ENCODE data around the gene RELL1. TPM values are rescaled to one million over a fixed set of nuclear protein-coding genes. Genes with fewer than 3 reads are reported as not detected.

The RELL1 gene
- total RNA-seq, 1 donor from 2014 or later: 21.0 TPM

GRCh38 chr4:37656649-37657048 lies 29.5 kb downstream of the RELL1 start:
- Mint-ChIP-seq H3K36me3 (ENCODE audit: low read depth) (peaks cover 46% of the 10 kb centered on the region), H3K4me3 (no peak overlapping the region), H3K27ac (no peak overlapping the region), H3K27me3 (ENCODE audit: insufficient read depth) (no peaks in the 10 kb centered on the region), H3K4me1 (ENCODE audit: low read depth) (peaks cover 38% of the 10 kb centered on the region), H3K9me3 (peaks cover 30% of the 10 kb centered on the region)
- DNase-seq (ENCODE audit: low spot score): no peak
- intact Hi-C loops (cut with micrococcal nuclease): no loop called here

DNA sequence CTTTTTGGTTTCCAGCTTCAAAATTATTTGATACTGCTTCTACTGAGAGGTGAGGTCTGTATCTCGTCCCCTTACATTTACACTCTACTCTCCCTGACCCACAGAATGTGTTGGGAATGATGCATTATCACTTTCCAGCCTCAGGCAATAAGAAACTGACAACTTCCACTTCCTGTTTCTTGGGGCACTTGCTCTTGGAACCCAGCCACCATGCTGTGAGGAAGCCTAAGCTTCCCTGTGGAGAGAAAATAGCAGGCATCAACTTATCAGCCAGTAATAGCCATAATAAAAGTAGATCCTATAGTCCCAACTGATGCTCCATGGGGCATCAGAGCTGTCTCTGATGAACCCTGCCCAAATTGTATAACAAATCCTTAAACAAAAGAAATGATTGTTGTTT lies 32.6 kb downstream of the RELL1 start:
- no peaks in the 10 kb centered on the region for H3K27me3 Mint-ChIP-seq (ENCODE audit: insufficient read depth)
- H3K4me1 Mint-ChIP-seq (ENCODE audit: low read depth): peaks cover 34% of the 10 kb centered on the region
- H3K4me3 Mint-ChIP-seq: no peak overlapping the region
- H3K27ac Mint-ChIP-seq: no peak overlapping the region
- peaks cover 47% of the 10 kb centered on the region for H3K36me3 Mint-ChIP-seq (ENCODE audit: low read depth)
- no peak for DNase-seq (ENCODE audit: low spot score)
- H3K9me3 Mint-ChIP-seq: peaks cover 23% of the 10 kb centered on the region
- intact Hi-C loops (cut with micrococcal nuclease): no loop called here

DNA sequence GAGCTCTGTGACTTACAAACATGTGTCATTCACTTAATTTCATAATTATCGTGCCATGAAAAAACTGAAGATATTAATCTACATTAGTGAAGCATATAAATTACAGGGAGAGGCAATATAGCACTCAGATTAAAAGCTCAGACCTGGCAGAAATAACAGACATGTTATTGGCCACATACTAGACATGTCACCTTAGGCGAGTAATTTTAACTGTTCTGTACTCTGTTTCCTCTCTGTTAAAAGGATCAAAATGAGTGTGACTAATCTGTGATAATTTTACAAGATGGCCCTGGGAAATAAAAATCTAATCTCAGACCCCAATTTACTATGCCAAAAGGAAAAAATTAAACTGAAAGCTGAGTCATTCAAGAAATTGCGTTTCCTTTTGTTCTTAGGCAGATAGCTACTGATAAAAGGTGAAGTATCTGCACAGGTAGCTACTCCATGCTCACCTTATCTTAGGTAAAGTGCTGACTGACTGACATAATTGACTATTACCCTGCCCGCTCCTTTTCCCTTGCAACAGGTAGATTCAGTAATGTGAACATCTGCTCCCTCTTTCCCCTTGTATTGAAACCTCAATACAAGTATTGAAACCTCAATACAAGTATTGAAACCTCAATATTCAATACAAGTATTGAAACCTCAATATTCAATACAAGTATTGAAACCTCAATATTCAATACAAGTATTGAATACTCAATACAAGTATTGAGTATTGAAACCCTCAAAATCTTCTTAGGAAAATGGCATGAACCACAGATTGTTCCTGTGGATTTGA lies 33.2 kb downstream of the RELL1 start:
- peaks cover 41% of the 10 kb centered on the region for H3K4me1 Mint-ChIP-seq (ENCODE audit: low read depth)
- H3K36me3 Mint-ChIP-seq (ENCODE audit: low read depth): peaks cover 52% of the 10 kb centered on the region
- H3K27me3 Mint-ChIP-seq (ENCODE audit: insufficient read depth): no peaks in the 10 kb centered on the region
- H3K4me3 Mint-ChIP-seq: no peak overlapping the region
- intact Hi-C loops (cut with micrococcal nuclease): no loop called here
- peaks cover 23% of the 10 kb centered on the region for H3K9me3 Mint-ChIP-seq
- DNase-seq (ENCODE audit: low spot score): no peak
- no peak overlapping the region for H3K27ac Mint-ChIP-seq

DNA sequence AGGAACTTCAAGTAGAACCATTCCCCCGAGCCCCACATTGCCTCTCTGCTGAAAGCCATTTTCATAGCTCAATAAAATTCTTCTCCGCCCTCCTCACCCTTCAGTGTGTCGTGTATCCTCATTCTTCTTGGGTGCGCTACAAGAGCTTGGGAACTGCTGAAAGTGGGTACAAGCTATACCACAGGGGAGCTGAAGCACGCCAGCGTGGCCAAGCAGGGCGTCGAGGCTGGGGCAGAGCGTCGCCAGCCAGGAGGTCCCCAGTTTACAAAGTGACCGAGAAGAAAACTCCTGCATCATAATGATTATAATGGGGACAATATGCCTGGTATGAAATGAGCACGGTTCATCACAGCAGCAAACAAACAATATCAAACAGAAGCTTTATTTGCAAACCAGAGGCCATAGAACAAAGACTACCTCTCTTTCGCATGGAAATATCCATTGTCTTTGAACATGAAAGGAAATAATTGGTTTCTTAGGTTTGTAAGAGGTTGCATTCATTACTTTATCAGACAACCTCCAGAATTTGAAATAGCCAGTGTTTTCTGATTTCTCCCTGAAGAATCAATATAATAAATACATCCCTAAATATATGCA lies 34.3 kb downstream of the RELL1 start:
- DNase-seq (ENCODE audit: low spot score): no peak
- intact Hi-C loops (cut with micrococcal nuclease): no loop called here
- H3K4me1 Mint-ChIP-seq (ENCODE audit: low read depth): peaks cover 43% of the 10 kb centered on the region
- peaks cover 17% of the 10 kb centered on the region for H3K9me3 Mint-ChIP-seq
- H3K27ac Mint-ChIP-seq: no peak overlapping the region
- no peak overlapping the region for H3K4me3 Mint-ChIP-seq
- H3K36me3 Mint-ChIP-seq (ENCODE audit: low read depth): peaks cover 53% of the 10 kb centered on the region
- H3K27me3 Mint-ChIP-seq (ENCODE audit: insufficient read depth): no peaks in the 10 kb centered on the region

DNA sequence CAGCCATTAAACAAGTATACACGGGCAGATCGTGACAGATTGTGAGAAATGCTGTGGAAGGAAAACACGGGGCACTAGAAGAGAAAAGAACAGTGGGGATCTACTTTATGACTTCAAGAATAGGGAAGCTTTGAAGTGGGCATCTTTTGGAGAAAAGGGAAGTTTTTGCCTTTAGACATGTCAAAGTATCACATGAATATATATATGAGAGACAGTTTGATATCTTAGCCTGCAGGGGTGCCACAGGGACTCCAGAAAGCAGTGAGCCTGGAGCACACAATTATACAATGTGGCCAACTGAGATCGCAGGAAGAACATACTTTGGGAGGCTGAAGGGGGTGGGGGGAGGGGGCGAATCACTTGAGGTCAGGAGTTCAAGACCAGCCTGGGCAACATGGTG lies 35.7 kb downstream of the RELL1 start:
- Mint-ChIP-seq H3K27me3 (ENCODE audit: insufficient read depth) (no peaks in the 10 kb centered on the region), H3K9me3 (peaks cover 5% of the 10 kb centered on the region), H3K27ac (no peak overlapping the region), H3K36me3 (ENCODE audit: low read depth) (peaks cover 49% of the 10 kb centered on the region), H3K4me1 (ENCODE audit: low read depth) (peaks cover 43% of the 10 kb centered on the region), H3K4me3 (no peak overlapping the region)
- no peak for DNase-seq (ENCODE audit: low spot score)
- intact Hi-C loops (cut with micrococcal nuclease): no loop called here

GRCh38 chr4:37649268-37649667 lies 36.9 kb downstream of the RELL1 start:
- Mint-ChIP-seq H3K4me1 (ENCODE audit: low read depth) (peaks cover 43% of the 10 kb centered on the region), H3K27ac (no peak overlapping the region), H3K4me3 (no peak overlapping the region), H3K36me3 (ENCODE audit: low read depth) (peaks cover 49% of the 10 kb centered on the region), H3K9me3 (no peaks in the 10 kb centered on the region), H3K27me3 (ENCODE audit: insufficient read depth) (no peaks in the 10 kb centered on the region)
- DNase-seq (ENCODE audit: low spot score): no peak
- intact Hi-C loops (cut with micrococcal nuclease): no loop called here

DNA sequence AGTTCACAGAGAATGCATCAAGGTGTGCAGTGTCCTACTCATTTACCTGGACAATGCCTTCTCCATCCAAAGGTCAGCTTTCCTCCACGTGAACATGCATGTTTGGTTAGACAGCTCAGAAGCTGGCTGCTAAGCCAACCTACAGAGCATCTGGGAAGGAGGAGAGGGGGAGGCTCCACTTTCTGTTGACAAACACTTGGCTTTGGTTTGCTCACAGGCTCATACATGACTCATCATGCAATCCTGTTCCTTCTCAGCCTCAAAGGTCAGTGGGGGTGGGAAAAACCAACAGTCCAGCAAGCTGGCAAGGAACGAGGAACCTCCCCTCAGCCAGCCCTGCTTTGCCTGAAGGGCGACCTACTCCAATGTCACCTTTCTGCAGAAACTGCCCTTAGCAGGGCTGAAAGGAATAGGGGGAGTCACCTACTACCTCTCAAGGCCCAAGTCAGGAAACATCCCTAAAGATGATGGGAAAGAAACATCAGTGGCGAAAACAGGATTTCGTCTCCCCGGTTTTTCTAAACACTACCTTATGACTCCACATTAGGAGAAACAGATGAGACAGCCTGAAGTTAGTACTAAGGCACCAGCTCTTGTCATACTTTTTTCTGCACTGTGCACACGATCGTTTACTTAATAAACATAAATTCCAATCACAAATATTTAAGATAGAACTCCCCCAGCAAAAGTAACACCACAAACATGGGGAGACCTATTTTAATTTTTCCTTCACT lies 37.9 kb downstream of the RELL1 start:
- intact Hi-C loops (cut with micrococcal nuclease): no loop called here
- Mint-ChIP-seq H3K4me1 (ENCODE audit: low read depth) (peaks cover 42% of the 10 kb centered on the region), H3K36me3 (ENCODE audit: low read depth) (peaks cover 45% of the 10 kb centered on the region), H3K27me3 (ENCODE audit: insufficient read depth) (no peaks in the 10 kb centered on the region), H3K4me3 (no peak overlapping the region), H3K9me3 (no peaks in the 10 kb centered on the region), H3K27ac (no peak overlapping the region)
- DNase-seq (ENCODE audit: low spot score): no peak

- Mint-ChIP-seq H3K9me3 (no peaks in the 10 kb centered on the region), H3K4me1 (ENCODE audit: low read depth) (peaks cover 33% of the 10 kb centered on the region), H3K4me3 (no peak overlapping the region), H3K27ac (no peak overlapping the region), H3K36me3 (ENCODE audit: low read depth) (peaks cover 48% of the 10 kb centered on the region), H3K27me3 (ENCODE audit: insufficient read depth) (no peaks in the 10 kb centered on the region)
- DNase-seq (ENCODE audit: low spot score): no peak
- intact Hi-C loops (cut with micrococcal nuclease): no loop called here
Measured at GRCh38 chr4:37646247-37646646, 39.9 kb downstream of the RELL1 start.

DNA sequence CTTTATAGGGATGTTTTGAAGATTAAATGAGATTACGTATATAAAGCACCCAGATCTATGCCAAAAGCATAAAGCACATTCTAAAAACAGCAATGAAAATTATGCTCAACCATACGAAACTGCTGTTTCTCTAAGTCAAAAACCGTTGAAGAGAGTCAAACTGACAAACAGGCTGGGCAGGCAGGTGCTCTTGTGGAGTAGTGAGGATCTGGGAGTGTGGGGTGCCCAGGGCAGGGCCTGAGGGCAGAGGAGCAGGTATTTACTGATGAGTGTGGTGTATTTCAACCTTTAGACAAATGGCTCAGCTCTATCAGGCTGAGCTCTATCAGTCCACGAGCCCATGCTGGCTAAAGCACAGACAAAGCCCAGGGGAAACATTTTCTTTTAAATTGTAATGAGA lies 40.4 kb downstream of the RELL1 start:
- H3K9me3 Mint-ChIP-seq: no peaks in the 10 kb centered on the region

DNA sequence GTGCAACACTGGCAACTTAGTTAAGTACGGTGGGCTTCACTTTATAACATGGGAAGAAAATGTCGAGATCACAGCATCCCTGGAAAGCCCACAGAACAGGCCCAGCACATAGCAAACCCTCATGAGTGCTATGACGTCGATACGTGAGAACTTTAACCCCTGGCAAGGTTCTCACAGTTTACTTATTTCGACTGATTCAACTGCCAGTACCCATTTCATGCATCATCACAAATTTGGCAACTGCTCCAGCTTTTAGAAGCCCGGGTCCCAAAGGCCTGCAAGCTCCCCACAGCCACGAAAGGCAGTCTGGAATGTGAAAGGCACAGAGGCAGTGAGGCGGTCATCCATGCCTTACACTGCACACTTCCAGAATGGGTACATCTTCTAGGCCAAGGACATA lies 41.2 kb downstream of the RELL1 start:
- intact Hi-C loops (cut with micrococcal nuclease): no loop called here
- Mint-ChIP-seq H3K27me3 (ENCODE audit: insufficient read depth) (no peaks in the 10 kb centered on the region), H3K27ac (no peak overlapping the region), H3K4me1 (ENCODE audit: low read depth) (peaks cover 27% of the 10 kb centered on the region), H3K4me3 (no peak overlapping the region), H3K36me3 (ENCODE audit: low read depth) (peaks cover 43% of the 10 kb centered on the region), H3K9me3 (no peaks in the 10 kb centered on the region)
- DNase-seq (ENCODE audit: low spot score): no peak

More for the DNA sequence above, 40.4 kb downstream of the RELL1 start:
- Mint-ChIP-seq H3K36me3 (ENCODE audit: low read depth) (peaks cover 48% of the 10 kb centered on the region), H3K4me3 (no peak overlapping the region), H3K27ac (peak overlapping the region; percentile 6), H3K27me3 (ENCODE audit: insufficient read depth) (no peaks in the 10 kb centered on the region), H3K4me1 (ENCODE audit: low read depth) (peaks cover 33% of the 10 kb centered on the region)
- no peak for DNase-seq (ENCODE audit: low spot score)
- intact Hi-C loops (cut with micrococcal nuclease): no loop called here

- intact Hi-C loops (cut with micrococcal nuclease): no loop called here
Measured at GRCh38 chr4:37641886-37642849, 44.0 kb downstream of the RELL1 start.

GRCh38 chr4:37641352-37641751 lies 44.8 kb downstream of the RELL1 start:
- Mint-ChIP-seq H3K36me3 (ENCODE audit: low read depth) (peaks cover 36% of the 10 kb centered on the region), H3K4me1 (ENCODE audit: low read depth) (peaks cover 5% of the 10 kb centered on the region), H3K9me3 (no peaks in the 10 kb centered on the region), H3K4me3 (no peak overlapping the region), H3K27ac (no peak overlapping the region), H3K27me3 (ENCODE audit: insufficient read depth) (no peaks in the 10 kb centered on the region)
- no peak for DNase-seq (ENCODE audit: low spot score)
- intact Hi-C loops (cut with micrococcal nuclease): no loop called here

More at GRCh38 chr4:37641886-37642849, 44.0 kb downstream of the RELL1 start:
- no peaks in the 10 kb centered on the region for H3K9me3 Mint-ChIP-seq
- H3K4me1 Mint-ChIP-seq (ENCODE audit: low read depth): peaks cover 5% of the 10 kb centered on the region
- H3K4me3 Mint-ChIP-seq: no peak overlapping the region
- H3K27me3 Mint-ChIP-seq (ENCODE audit: insufficient read depth): no peaks in the 10 kb centered on the region
- H3K27ac Mint-ChIP-seq: no peak overlapping the region
- peaks cover 37% of the 10 kb centered on the region for H3K36me3 Mint-ChIP-seq (ENCODE audit: low read depth)
- no peak for DNase-seq (ENCODE audit: low spot score)
